22Rv1 (cell line): ENCODE measurements around the gene CDKN1B.

Source experiments
- CTCF ChIP-seq: fragments of 450-650 bp; IDR thresholded peaks from 2 replicates; pipeline ENCODE4 v1.5.1; 2017; ENCODE audit warnings: mild to moderate bottlenecking
- ZFX ChIP-seq: fragments of 450-650 bp; IDR thresholded peaks from 2 replicates; pipeline ENCODE4 v1.6.1; 2017; ENCODE audit warnings: antibody characterized with exemption, borderline replicate concordance

- no peak for TF ChIP-seq CTCF
- no peak for TF ChIP-seq ZFX
Measured at GRCh38 chr12:12715128-12715458, 2.1 kb upstream of the CDKN1B start.
